Keratinocyte (primary cell): ENCODE measurements around the gene HCFC1R1. TPM values are rescaled to one million over a fixed set of nuclear protein-coding genes. Genes with fewer than 3 reads are reported as not detected.

Experiments
- DNase-seq: peaks from one replicate; pipeline ENCODE4 v3.0.0-alpha.2; 2011; ENCODE audit warnings: low read depth, missing footprints, low spot score
- FAIRE-seq: peaks from 2 replicates; lab custom pipeline; 2011; peaks lifted over from hg19 to GRCh38; lab: Jason Lieb, UNC
- H2AFZ ChIP-seq: 2 replicates; pipeline ENCODE4 v1.6.0; 2012; ENCODE audit warnings: low read length, control low read depth, inconsistent platforms; ENCODE audit not compliant: control insufficient read depth
- H3K27ac ChIP-seq: 2 replicates; pipeline ENCODE4 v1.5.1; 2011; ENCODE audit warnings: low read length; ENCODE audit not compliant: control insufficient read depth, insufficient read depth
- H3K27me3 ChIP-seq: 3 replicates; pipeline ENCODE4 v1.6.0; 2011; ENCODE audit warnings: low read length; ENCODE audit not compliant: control insufficient read depth, insufficient read depth; ENCODE audit errors: extremely low read depth
- H3K36me3 ChIP-seq, 2 experiments: 2 replicates in 1 of 2; 3 replicates in 1 of 2; pipeline ENCODE4 v1.5.1; 2011; ENCODE audit warnings: low read length in 2 of 2, mild to moderate bottlenecking in 1 of 2; ENCODE audit not compliant: control insufficient read depth in 2 of 2, insufficient read depth in 2 of 2; ENCODE audit errors: extremely low read depth in 1 of 2
- H3K4me1 ChIP-seq: 3 replicates; pipeline ENCODE4 v1.5.1; 2011; ENCODE audit warnings: low read length; ENCODE audit not compliant: control insufficient read depth, insufficient read depth; ENCODE audit errors: extremely low read depth
- H3K4me2 ChIP-seq: 3 replicates; pipeline ENCODE4 v1.6.0; 2011; ENCODE audit warnings: low read depth, low read length; ENCODE audit not compliant: control insufficient read depth, insufficient read depth; ENCODE audit errors: extremely low read depth
- H3K4me3 ChIP-seq, 3 experiments: fragments of 200-600 bp in 1 of 3; sonication (generic) in 1 of 3; 2 replicates in 2 of 3; 3 replicates in 1 of 3; pipeline ENCODE4 v1.5.1; 2011 to 2016; ENCODE audit warnings: low read length in 3 of 3, mild to moderate bottlenecking in 3 of 3, control low read depth in 2 of 3, inconsistent platforms in 1 of 3, low read depth in 1 of 3, mixed read lengths in 1 of 3, mixed run types in 1 of 3, moderate library complexity in 1 of 3; ENCODE audit not compliant: control insufficient read depth in 2 of 3, insufficient read depth in 2 of 3; ENCODE audit errors: extremely low read depth in 1 of 3
- H3K79me2 ChIP-seq: 2 replicates; pipeline ENCODE4 v1.6.0; 2012; ENCODE audit warnings: low read length; ENCODE audit not compliant: control insufficient read depth, insufficient read depth
- H3K9ac ChIP-seq: 3 replicates; pipeline ENCODE4 v1.6.0; 2011; ENCODE audit warnings: low read length; ENCODE audit not compliant: control insufficient read depth, insufficient read depth; ENCODE audit errors: extremely low read depth
- H3K9me1 ChIP-seq: 3 replicates; pipeline ENCODE4 v1.6.0; 2011; ENCODE audit warnings: low read length; ENCODE audit not compliant: control insufficient read depth, insufficient read depth; ENCODE audit errors: extremely low read depth
- H3K9me3 ChIP-seq: 2 replicates; pipeline ENCODE4 v1.5.1; 2012; ENCODE audit warnings: low read depth, low read length; ENCODE audit not compliant: control insufficient read depth
- H4K20me1 ChIP-seq: 3 replicates; pipeline ENCODE4 v1.6.0; 2011; ENCODE audit warnings: low read length; ENCODE audit not compliant: control insufficient read depth, insufficient read depth; ENCODE audit errors: extremely low read depth
- CTCF ChIP-seq, 3 experiments: IDR thresholded peaks in 1 of 3; conservative IDR thresholded peaks in 1 of 3; optimal IDR thresholded peaks in 1 of 3; 2 replicates in 2 of 3; 3 replicates in 1 of 3; pipeline versions ENCODE3 to v1.5.1; 2011; ENCODE audit warnings: low read length in 3 of 3, mild to moderate bottlenecking in 3 of 3, moderate library complexity in 2 of 3, control low read depth in 1 of 3, inconsistent platforms in 1 of 3; ENCODE audit not compliant: insufficient read depth in 2 of 3; ENCODE audit errors: extremely low read depth in 1 of 3
- EZH2 ChIP-seq: IDR thresholded peaks from one replicate; pipeline ENCODE4 v1.6.1; 2012; ENCODE audit warnings: inconsistent platforms, mild to moderate bottlenecking, low read length, moderate library complexity
- dilution Hi-C: fragments of 300-500 bp; cut with MboI; formaldehyde crosslinking; loops from one replicate; pipeline ENCODE4 v1.7.0; 2020; ENCODE audit warnings: low sequenced_read_pairs; ENCODE audit not compliant: extremely low pct_ligation_motif_present
- polyA plus RNA-seq, 5 experiments: library from polyadenylated mRNA; depleted of rRNA in 3 of 5; stranded (reverse) in 3 of 5; stranded (forward) in 1 of 5; unstranded in 1 of 5; fragments of >200 nt; gene quantifications; 1 replicate in 1 of 5; 2 replicates in 3 of 5; 3 replicates in 1 of 5; pipeline versions ENCODE4 v1.2.1 to v1.2.3, GENCODE V29; 2011 to 2012; ENCODE audit warnings: missing spikeins in 2 of 5, low read depth in 1 of 5, low replicate concordance in 1 of 5

Gene HCFC1R1
- polyA plus RNA-seq, 1 donor (not counting 4 experiments of a cell fraction or from before 2014, with no cell fraction given): 13.0 TPM

GRCh38 chr16:3004319-3004718 is 19.4 kb downstream of the HCFC1R1 start:
- no peak overlapping the region for H3K27ac ChIP-seq
- H3K4me2 ChIP-seq: peak overlapping the region; percentile 22
- TF ChIP-seq EZH2 (no peak), CTCF (optimal IDR thresholded peaks at IDR 0.05 in 1 of 3, IDR thresholded peaks at IDR 0.05 in 1 of 3, conservative IDR thresholded peaks at IDR 0.05 in 1 of 3; ENCODE audit: extremely low read depth in 1 of 3, insufficient read depth in 2 of 3, low read length in 3 of 3) (no peak)
- H3K36me3 ChIP-seq: no peaks in the 10 kb centered on the region
- no peak for FAIRE-seq
- no peaks in the 10 kb centered on the region for H4K20me1 ChIP-seq
- H3K9me1 ChIP-seq: no peaks in the 10 kb centered on the region
- no peaks in the 10 kb centered on the region for H3K9me3 ChIP-seq
- H3K79me2 ChIP-seq: no peaks in the 10 kb centered on the region
- no peak overlapping the region for H3K9ac ChIP-seq
- H2AFZ ChIP-seq: no peak overlapping the region
- no peaks in the 10 kb centered on the region for H3K4me1 ChIP-seq
- no peak for DNase-seq
- no peaks in the 10 kb centered on the region for H3K27me3 ChIP-seq
- no peak overlapping the region for H3K4me3 ChIP-seq
- dilution Hi-C loops: no loop called here

DNA sequence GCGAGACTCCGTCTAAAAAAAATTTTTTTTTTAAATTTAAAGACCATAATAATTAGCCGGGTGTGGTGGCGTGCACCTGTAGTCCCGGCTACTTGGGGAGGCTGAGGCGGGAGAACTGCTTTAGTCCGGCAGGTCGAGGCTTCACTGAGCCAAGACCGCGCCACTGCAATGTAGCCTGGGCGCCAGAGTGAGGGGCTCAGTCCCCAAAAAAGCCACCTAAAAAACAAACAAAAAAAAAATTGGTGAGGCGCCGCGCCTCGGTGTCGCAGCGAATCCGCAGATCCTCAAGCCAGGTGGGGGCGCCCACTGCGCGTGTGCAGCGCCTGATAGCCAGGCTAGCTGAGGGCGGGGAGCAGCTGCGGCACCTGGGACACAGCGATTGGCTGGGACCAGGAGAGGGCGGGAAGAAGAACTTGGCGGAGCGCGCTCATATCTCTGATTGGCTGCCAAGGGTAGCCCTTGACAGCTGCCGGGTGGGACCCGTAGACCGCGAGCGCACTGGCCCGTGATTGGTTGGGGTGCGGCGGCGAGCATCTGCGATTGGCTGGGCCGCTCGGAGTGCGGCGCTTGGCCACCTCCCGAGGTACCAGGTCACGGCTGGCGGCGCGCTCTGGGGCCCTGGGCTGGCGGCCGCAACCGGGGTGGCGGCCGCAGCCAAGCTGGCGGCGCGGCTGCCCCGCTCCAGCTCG is 20.0 kb downstream of the HCFC1R1 start:
- H3K27me3 ChIP-seq: no peaks in the 10 kb centered on the region

More for the DNA sequence above, 20.0 kb downstream of the HCFC1R1 start:
- Histone ChIP-seq H3K79me2 (no peaks in the 10 kb centered on the region), H3K36me3 (no peaks in the 10 kb centered on the region), H3K4me1 (no peaks in the 10 kb centered on the region), H3K9ac (no peak overlapping the region), H3K9me3 (no peaks in the 10 kb centered on the region), H3K4me3 (no peak overlapping the region), H3K27ac (no peak overlapping the region), H3K4me2 (peak overlapping the region; percentile 22), H2AFZ (no peak overlapping the region), H3K9me1 (no peaks in the 10 kb centered on the region), H4K20me1 (no peaks in the 10 kb centered on the region)
- FAIRE-seq: peak; percentile 69
- DNase-seq: peak; percentile 97
- peak; percentile 27 to 82 (median 51) for TF ChIP-seq CTCF (optimal IDR thresholded peaks at IDR 0.05 in 1 of 3, IDR thresholded peaks at IDR 0.05 in 1 of 3, conservative IDR thresholded peaks at IDR 0.05 in 1 of 3; ENCODE audit: extremely low read depth in 1 of 3, insufficient read depth in 2 of 3, low read length in 3 of 3)
- no peak for TF ChIP-seq EZH2
- dilution Hi-C loops: no loop called here
